B cell (primary cell): ENCODE measurements around the gene PPP2R2C.

ENCODE experiments used
- EZH2 ChIP-seq: IDR thresholded peaks from 2 replicates; pipeline ENCODE4 v1.6.1; 2012; ENCODE audit warnings: borderline replicate concordance, low read depth, mild to moderate bottlenecking, moderate library complexity, low read length; ENCODE audit not compliant: insufficient read depth, poor library complexity, severe bottlenecking
- TF ChIP-seq, protein P1 (sequence below): fragments of 200-600 bp; IDR thresholded peaks from one replicate; pipeline ENCODE4 v1.8.0; 2022; ENCODE audit warnings: antibody characterized with exemption, mild to moderate bottlenecking

DNA sequence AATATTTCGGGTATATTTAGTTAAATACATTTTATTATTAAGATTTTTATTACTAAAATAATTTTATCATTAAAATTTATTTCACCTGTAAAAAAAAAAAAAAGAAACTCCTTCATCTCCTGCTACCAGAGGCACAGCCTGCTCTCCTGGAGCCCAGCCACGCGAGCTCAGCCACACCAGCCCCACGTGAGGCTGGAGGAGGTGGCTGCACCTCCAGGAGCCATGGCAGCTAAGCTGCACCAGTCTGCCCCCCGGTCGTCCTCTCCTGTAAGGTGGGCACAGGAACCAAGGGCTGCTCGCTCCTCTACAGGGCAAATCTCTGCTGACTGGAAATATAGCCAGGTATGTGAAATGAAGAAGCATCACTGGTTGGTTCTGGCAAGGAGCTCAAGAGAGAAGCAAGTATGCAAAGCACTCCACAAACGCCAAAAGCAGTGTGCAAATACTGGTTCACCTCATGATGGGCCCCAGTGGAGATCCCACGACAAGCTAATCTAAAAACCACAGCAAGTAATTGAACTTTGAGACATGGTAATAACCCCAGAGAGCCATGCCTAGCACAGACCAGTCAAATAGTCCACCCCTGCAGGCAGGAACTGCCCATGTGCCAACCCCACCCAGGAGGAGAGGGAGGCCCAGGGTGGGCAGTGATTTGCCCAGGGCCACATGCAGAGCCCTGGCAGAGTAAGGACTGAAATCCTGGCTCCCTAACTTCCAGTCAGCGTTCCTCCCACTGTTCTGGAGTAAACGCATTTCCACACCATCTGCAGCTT is 112.7 kb downstream of the PPP2R2C start:
- TF ChIP-seq, protein P1, sequence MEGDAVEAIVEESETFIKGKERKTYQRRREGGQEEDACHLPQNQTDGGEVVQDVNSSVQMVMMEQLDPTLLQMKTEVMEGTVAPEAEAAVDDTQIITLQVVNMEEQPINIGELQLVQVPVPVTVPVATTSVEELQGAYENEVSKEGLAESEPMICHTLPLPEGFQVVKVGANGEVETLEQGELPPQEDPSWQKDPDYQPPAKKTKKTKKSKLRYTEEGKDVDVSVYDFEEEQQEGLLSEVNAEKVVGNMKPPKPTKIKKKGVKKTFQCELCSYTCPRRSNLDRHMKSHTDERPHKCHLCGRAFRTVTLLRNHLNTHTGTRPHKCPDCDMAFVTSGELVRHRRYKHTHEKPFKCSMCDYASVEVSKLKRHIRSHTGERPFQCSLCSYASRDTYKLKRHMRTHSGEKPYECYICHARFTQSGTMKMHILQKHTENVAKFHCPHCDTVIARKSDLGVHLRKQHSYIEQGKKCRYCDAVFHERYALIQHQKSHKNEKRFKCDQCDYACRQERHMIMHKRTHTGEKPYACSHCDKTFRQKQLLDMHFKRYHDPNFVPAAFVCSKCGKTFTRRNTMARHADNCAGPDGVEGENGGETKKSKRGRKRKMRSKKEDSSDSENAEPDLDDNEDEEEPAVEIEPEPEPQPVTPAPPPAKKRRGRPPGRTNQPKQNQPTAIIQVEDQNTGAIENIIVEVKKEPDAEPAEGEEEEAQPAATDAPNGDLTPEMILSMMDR = no peak
- no peak for TF ChIP-seq EZH2
